HG02852 (cell line): ENCODE measurements around the gene HERC6.
A peak's percentile ranks its signal among the peaks of the same experiment; 100 is the strongest.
"Not testable (repeated sequence)": the region's sequence is repeated elsewhere in the genome, so short reads cannot be mapped to it uniquely, and the experiment has no call there.

Source experiments
- ATAC-seq: cut with Tn5 transposase; IDR thresholded peaks from one replicate; pipeline ENCODE4 v1.9.1; 2021; ENCODE audit warnings: mild to moderate bottlenecking, moderate library complexity; ENCODE audit not compliant: unreplicated experiment

Gene HERC6

DNA sequence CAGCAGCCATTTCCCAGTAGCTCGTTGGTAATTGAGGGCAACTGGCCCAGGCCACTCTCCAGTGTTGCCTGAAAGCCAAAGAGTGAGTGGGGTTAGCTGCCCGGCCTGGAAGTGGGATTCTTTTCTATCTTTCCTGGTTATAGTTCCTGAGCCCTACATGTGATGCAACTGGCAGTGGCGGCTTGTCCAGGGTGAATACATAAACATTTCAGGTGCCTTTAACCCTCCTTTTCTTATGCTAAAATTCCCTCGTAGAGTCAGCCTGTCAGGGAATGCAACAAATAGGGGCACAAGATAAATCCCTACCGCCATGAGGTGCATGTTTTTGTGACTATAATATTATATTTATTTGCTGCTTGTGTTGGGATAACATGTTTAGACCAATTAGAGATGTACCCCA lies 64.8 kb downstream of the HERC6 start:
- no peak for ATAC-seq

DNA sequence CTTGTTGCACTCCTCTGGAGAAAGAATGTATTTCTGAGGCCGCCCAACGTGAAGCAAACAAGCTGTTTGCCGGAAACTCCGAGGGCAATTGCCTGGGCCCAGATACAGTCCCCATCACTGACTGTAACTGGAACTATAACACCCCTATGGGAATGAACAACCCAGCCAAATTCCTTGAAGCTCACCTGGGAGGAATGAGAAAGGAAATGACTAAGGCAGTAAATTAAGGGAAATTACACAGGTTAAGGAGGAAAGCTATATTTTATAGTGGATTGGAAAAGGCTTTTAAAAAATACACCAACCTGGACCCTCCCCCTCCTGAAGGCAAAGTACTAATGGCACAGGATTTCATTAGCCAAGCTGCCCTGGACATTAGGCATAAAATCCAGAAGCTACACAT lies 66.6 kb downstream of the HERC6 start:
- ATAC-seq, result no peak

DNA sequence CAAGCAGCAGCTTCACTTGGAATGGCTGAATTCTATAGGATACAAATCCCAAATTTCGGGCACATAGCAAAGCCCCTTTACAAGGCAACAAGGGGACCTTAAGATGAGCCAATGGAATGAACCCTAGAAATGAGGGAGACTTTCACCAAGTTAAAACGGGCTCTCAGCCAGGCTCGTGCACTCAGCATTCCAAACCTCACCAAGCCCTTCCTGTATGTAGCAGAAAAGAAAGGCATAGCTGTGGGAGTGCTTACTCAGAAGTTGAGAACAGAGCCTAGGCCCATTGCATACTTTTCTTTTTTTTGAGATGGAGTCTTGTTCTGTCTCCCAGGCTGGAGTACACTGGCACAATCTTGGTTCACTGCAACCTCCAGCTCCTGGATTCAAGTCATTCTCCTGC lies 67.5 kb downstream of the HERC6 start:
- no peak for ATAC-seq

DNA sequence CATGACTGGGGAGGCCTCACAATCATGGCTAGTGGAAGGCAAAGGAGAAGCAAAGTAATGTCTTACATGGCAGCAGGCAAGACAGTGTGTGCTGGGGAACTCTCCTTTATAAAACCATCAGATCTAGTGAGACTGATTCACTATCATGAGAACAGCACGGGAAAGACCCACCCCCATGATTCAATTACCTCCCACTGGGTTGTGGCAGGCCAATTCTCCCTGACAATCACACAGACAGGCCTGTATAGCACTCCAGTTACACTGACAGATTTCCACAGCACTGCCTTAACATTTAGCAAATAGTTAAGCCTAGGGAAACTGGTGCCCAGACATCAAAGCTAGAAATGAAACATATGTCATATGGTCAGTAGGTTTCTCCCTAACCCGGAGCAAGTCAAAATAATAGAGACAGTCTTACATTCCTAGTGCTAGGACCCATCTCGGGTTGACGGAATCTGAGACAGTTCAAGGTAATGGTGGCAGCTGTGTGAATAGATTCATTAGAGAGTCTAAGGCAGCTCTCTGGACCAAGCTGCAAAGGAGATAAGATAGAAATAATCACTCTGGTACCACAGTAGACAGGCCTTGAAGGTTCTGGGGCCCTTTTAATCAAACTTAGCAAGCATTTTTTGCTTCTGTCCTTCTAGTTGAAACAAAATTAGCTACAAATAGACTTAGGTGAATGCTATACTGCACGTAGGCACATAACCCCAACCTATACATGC lies 68.9 kb downstream of the HERC6 start:
- no peak for ATAC-seq

DNA sequence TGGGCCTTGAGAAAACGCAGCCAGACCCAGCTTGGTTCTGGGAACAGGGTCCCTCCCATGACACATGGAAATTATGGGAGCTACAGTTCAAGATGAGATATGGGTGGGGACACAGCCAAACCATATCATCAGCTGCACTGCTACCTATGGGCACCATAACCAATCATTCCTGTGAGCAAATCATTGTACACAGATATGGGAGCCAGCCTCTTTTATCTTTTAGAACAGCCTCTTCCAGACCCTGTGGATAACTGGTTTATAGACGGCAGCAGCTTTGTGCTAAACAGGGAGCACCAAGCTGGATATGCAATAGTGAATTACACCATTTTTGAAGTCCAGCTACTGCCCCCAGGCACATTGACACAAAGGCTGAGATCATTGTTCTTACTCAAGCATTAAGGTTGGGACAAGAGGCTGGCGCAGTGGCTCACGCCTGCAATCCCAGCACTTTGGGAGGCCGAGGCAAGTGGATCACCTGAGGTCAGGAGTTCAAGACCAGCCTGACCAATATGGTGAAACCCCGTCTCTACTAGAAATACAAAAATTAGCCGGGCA lies 69.6 kb downstream of the HERC6 start:
- not testable (repeated sequence) for ATAC-seq

DNA sequence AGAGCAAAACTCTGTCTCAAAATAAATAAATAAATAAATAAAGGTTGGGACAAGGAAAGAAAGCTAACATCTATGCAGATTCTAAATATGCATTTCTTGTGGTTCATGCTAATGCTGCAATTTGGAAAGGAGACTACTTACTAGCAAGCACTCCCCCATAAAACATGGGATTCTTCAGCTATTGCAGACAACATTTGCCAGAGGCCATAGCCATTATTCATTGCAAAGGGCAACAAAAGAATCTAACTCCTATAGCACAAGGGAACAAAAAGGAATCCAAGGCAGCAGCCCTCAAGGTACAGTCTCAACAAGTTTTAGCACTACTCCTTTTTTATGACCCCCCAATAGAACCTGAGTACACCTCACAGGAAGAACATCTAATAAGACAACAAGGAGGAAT lies 70.2 kb downstream of the HERC6 start:
- ATAC-seq, result no peak

DNA sequence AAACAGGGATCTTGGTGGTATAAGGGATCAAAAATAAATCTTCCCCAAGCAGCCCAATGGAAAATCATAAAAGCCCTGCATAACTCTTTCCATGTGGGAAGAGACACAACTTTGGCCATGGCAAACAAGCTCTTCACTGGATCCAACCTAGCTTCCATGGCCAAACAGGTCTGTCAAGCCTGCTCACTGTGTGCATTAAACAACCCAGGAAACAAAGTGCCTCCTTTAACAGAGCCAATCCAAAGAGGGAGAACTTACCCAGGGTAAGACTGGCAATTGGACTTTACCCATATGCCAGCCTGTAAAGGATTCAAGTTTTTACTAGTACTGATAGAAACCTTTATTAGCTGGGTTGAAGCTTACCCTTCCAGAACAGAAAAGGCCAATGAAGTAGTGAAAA lies 70.6 kb downstream of the HERC6 start:
- no peak for ATAC-seq

DNA sequence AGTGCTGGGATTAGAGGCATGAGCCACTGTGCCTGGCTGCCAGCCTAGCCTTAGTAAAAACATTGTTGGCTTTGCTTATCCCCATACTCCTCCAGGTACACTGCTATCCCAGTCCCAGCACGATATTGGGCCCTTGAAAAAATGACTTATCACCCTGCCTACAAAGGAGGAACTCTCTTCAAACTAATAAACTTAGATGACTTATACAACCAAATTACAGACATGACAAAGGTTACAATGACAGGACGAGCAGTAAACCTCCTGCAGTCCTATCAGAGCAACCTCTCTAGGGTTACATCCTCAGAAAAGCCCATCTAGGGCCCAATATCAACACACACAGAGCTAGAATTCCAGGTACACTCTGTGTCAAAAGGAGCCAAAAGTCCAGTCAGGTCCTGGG lies 72.6 kb downstream of the HERC6 start:
- ATAC-seq, result no peak

DNA sequence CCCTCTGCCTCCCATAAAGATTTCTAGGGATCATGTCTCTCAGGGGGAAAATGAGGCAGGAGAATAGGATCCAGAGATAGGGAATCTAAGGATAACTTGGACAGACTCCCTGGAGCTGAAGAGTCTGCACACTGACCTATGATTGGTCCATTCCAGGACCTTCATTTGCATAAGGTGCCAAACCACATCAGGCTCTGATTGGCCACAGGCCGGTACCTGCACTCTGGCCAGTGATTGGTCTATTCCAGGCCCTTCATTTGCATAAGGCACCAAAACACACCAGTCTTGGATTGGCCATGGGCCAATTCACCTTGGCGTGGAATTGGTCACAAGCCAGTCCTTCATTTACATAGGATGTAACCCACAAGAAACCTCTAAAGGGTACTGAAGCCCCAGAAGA lies 74.3 kb downstream of the HERC6 start:
- ATAC-seq, result no peak

DNA sequence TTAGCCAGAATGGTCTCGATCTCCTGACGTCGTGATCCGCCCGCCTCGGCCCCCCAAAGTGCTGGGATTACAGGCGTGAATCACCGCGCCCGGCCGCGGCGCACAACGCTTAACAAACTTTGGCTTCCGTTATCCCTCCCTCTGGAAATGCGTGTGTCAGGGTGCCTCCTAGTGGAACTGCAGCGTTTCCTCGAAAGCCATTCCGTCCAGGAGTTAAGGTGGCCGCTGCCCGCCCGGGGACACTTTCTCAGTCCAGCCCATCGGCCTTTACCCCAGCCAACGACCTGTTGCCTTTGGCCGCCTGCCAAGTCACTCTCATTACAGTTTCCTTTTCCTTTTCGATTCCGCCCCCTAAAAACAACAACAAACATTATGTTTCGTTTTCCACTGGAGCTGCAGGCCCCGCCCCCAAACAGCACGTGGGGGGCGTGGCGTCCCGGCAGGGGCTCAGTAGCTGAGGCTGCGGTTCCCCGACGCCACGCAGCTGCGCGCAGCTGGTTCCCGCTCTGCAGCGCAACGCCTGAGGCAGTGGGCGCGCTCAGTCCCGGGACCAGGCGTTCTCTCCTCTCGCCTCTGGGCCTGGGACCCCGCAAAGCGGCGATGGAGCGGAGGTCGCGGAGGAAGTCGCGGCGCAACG lies 78.1 kb downstream of the HERC6 start, which contains the start of gene HERC5:
Gene HERC5, plus strand, starts transcription at position 450 of the 637 bp plus-strand sequence. Its CDS starts 151 bp downstream, at position 601.
- ATAC-seq, result peak; percentile 93

DNA sequence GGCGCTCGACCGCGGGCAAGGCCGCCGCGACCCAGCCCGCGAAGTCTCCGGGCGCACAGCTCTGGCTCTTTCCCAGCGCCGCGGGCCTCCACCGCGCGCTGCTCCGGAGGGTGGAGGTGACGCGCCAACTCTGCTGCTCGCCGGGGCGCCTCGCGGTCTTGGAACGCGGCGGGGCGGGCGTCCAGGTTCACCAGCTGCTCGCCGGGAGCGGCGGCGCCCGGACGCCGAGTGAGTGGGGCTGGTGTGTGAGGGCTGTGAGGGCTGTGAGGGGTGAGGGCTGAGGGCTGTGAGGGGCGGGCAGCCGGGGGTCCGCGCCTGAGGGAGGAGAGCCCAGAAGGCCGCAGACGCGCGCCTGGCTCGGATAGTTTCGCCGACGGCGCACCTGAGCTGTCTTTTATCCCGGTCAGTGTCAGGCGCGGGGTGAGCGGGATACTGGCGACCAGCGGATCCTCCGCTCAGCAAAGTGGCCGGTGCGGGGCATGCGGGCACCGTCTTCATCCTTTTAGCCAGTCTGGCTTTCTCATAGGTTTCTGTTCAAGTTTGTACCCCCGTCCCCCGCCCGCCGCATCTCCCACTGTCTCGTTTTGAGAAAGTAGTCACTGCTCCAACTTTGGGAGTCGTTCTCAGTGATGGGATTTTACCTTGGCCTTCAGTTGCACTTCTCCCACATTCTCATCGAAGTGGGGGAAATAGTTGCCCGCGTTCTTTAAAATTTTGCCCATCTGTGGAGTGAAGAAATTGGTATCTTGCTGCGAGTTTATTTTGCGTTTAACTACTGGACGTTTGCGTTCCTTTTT lies 78.9 kb downstream of the HERC6 start:
- peak; percentile 43 for ATAC-seq

DNA sequence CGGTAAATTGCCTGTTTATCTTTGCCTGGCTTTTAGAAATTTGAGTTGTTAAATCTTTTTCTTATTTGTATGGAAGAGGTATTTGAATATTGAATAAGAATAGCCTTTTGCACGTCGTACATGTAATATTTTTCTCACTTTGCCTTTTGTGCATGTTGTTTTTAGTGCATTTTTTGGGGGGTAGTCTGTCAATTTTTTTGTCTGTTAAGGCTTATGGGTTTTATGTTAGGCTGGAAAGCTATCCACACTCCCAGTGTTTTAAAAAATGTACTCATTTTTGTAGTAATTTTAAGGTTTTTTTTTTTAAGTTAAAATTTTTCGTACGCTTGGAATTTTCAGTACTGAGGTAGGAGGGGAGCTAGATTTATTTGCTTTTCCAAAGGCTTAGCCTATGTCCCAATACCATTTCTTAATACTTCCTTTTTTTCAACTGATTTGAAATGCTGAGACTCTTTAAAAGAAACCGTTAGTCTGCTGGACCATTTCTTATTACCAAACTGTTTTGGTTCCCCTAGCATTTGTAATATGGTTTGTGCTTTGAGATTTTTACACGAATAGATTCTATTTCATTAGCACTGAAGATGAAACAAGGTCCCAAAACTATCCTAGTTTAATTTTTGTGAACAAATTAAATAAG lies 79.6 kb downstream of the HERC6 start:
- ATAC-seq, result no peak

DNA sequence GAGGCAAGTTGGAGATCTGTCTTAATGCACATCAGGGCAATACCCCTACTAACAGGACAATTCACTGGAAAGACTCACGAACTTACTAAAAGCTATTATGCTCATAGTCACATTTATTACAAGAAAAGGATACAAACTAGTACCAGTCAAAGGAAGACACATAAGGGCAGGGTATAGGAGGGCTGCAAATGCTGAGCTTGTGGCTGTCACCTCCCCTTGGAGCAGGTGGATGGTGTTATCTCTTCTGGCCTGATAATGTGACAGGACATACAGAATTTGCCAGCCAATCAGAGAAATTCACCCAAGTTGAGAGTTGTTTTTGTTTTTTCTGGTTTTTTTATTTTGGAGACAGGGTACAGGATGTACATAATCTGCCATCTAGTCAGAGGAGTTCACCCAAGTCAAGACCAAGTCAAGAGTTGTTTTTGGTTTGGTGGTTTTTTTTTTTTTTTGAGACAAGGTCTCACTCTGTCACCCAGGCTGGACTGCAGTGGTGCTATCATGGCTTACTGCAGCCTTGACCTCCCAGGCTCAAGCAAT lies 87.1 kb downstream of the HERC6 start:
- ATAC-seq, result no peak

DNA sequence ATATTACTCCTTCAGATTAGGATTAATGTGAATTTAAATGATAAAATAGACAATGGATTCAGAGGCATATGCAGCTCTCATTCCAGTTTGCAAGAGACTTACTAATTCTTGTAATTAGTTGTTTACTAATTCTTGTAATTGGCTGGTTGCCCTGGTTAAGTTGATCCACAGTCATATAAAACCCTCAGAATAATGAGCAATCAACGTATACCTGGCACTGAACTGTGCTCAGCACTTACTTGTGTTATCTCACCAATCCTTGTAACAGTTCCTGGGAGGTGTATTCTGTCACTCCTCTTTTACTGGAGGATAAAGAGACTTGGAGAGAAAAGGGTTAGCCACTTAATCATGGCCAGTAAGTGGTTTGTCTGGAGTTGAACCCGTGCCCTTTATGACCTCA lies 88.7 kb downstream of the HERC6 start:
- ATAC-seq, result no peak

DNA sequence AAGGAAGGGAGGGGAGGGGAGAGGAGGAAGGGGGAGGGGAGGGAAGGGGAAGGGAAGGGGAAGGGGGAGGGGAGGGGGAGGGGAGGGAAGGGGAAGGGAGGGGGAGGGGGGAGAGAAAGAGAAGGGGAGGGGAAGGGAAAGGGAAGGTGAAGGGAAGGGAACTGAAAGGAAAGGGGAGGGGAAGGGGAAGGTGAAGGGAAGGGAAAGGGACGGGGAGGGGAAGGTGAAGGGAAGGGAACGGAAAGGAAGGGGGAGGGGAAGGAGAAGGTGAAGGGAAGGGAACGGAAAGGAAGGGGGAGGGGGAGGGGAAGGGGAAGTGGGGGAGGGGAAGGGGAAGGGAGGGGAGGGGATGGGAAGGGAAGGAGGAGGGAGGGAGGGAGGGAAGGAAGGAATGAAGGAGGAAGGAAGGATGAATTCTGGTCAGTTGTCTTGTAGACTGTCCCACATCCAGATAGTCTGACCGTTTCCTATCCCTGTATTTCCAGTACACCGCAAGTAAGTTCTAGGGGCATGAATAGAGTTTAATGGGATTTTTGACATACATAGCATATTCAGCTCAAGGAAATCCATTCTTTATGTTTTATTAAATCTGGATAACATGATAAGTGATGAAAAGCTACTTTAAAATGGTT lies 98.7 kb downstream of the HERC6 start:
- no peak for ATAC-seq

DNA sequence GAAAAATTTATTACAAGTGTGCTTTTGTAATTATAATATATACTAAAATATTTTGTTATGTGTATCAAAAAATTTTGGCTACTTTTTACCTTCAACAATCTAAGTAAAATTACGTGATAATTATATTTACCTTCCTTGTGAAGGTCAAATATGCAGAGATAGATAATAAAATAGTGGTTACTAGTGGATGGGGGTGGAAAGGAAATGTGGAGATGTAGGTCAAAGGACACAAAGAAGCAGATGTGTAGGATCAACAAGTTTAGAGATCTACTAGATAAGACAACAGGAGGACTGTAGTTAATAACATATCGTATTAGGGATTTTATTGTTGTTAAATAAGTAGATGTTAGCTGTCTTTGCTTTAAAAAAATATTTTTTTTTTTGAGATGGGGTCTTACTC lies 99.6 kb downstream of the HERC6 start:
- no peak for ATAC-seq

DNA sequence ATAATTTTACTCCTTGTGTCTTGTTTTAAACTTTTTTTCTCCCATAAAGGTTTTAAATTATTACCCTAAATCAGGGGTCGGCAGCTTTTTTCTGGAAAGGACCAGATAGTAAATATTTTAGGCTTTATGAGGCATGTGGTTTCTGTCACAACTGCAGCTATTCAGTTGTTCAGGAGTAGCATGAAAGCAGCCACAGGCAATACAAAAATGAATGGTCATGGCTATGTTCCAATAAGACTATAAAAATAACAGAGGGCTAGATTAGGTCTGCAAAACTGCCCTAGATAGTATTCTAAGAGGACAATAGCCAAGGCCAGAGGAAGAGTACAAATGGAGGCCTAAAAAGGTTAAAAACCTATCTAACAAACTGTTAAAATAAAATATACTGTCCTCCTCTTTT lies 102.9 kb downstream of the HERC6 start:
- ATAC-seq, result no peak

DNA sequence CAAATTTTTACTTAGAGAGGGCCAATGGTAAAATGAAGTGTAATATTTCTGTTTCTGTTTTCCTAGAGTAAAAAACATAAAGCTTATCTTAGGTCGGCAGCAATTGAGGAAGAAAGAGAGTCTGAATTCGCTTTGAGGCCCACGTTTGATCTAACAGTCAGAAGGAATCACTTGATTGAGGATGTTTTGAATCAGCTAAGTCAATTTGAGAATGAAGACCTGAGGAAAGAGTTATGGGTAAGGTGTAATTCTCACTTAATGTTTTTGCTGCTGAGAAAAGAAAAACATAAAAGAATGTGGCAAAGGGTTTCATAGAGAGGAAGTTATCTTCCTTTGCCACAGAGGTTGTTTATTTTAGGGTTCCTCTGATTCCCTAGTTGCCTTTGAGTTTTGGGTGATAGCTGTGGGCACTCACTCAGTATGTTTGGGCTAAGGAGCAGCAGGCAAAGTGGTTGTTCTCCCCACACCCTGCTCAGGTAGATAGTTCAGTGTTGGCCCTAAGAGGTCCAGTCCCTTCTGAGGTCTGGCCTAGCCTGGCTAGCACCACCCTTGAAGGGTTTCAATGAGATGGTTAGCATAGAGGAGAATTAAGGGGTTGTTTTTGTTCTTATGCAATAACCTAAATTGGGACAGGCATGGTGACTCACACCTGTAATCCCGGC lies 110.6 kb downstream of the HERC6 start:
- no peak for ATAC-seq
